ENCODE measurements around the gene ZNF625.

GRCh38 chr19:12205296-12205695 is 48.8 kb upstream of the ZNF625 start:
- TF ChIP-seq CEBPB (IDR thresholded peaks at IDR 0.05) (no peak), ZBTB7A (IDR thresholded peaks at IDR 0.05; ENCODE audit: low read depth) (no peak), EP300 (IDR thresholded peaks at IDR 0.05; ENCODE audit: borderline replicate concordance) (no peak)

All from Ishikawa (cell line).